Measurements from ENCODE around the gene DDB1.
"Not testable (repeated sequence)": the region's sequence is repeated elsewhere in the genome, so short reads cannot be mapped to it uniquely, and the experiment has no call there.

The DDB1 gene

GRCh38 chr11:61270354-61271076 is 62.4 kb downstream of the DDB1 start:
- DNase-seq (ENCODE audit: low spot score), result no peak

- DNase-seq (ENCODE audit: low spot score), result no peak
Observed at GRCh38 chr11:61268588-61269250, 64.2 kb downstream of the DDB1 start.

DNA sequence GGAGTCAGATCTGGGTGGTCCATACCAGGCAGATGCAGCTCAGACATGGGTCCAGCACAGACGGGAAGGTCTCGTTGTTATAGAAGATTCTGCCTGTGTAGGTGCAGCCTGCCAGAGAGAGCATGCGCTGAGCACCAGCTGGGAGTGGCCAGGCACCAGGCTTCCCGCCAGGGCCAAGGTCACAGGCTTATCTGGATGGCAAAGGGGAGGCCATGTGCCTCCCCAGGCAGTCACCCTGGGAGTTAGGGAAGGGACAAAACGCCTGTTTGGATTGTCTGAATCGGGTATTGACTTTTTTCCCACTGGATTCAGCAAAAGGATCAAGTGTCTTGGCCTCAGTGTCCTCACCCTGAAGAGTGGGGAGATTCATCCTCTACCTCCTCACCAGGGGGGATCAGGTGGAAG is 65.5 kb downstream of the DDB1 start:
- DNase-seq (ENCODE audit: low spot score), result no peak

DNA sequence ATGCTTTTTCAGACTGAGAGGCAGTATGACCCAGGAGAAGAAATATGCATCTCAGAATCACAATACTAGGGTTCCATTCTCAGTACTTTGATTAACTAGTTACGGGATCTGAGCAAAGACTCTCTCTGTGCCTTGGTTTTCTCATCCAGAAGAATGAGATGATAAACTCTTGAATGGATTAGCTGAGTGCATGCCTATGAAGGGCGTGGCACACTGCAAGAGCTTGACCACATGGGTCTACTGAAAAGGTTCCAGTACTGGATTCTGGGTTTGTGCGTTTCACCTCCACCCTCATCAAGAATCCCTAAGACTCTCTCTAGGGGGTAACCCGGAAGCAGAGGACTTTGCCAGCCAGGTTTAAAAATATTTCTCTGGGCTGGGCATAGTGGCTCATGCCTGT is 66.3 kb downstream of the DDB1 start:
- no peak for DNase-seq (ENCODE audit: low spot score)

GRCh38 chr11:61265357-61265756 is 67.5 kb downstream of the DDB1 start:
- DNase-seq (ENCODE audit: low spot score), result no peak

DNA sequence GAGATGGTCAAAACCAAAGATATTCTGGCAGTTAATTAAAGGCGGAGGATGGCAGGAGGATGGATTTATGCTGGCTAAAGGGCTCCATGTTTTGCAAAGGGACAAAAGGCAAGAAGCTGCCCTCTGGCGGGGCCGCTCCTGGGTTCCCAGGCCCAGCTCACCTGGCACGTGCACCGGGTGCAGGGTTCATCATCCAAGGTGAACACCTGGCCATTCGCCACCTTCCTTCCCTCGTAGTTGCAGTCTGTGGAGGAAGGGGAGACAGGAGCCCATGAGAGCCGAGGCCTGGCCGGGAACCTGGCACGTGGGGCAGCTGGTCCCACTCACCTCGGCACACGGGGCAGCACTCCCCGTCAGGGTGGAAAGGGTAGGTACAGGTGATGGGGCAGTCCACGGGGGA is 68.1 kb downstream of the DDB1 start:
- DNase-seq (ENCODE audit: low spot score), result no peak

- no peak for DNase-seq (ENCODE audit: low spot score)
Observed at GRCh38 chr11:61264371-61264770, 68.5 kb downstream of the DDB1 start.

- DNase-seq (ENCODE audit: low spot score), result no peak
Observed at GRCh38 chr11:61259363-61259762, 73.5 kb downstream of the DDB1 start.

DNA sequence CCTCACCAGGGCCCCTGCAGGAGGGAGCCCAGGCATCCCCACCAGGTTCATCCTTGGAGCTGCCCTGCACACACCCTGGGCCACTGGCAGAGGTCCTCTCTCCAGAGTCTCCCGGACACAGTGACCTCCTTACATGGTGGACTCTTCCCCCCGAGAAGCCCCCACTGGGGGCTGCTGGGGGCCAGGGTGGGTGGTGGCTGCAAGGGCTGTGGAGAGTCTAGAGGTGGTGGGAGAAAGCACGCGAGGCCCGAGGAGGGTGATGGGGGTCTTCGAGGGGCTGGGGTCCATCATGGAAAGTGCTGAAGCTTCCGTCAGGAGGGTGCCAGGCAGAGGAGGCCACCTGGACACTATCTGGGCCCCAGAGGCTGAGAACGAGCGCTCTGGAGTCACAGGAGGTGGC is 74.4 kb downstream of the DDB1 start:
- no peak for DNase-seq (ENCODE audit: low spot score)

- DNase-seq (ENCODE audit: low spot score), result no peak
Observed at GRCh38 chr11:61256710-61257482, 76.0 kb downstream of the DDB1 start.

GRCh38 chr11:61254403-61255025 is 78.4 kb downstream of the DDB1 start:
- peak; percentile 12 for DNase-seq (ENCODE audit: low spot score)

GRCh38 chr11:61252332-61252731 is 80.6 kb downstream of the DDB1 start:
- not testable (repeated sequence) for DNase-seq (ENCODE audit: low spot score)

DNA sequence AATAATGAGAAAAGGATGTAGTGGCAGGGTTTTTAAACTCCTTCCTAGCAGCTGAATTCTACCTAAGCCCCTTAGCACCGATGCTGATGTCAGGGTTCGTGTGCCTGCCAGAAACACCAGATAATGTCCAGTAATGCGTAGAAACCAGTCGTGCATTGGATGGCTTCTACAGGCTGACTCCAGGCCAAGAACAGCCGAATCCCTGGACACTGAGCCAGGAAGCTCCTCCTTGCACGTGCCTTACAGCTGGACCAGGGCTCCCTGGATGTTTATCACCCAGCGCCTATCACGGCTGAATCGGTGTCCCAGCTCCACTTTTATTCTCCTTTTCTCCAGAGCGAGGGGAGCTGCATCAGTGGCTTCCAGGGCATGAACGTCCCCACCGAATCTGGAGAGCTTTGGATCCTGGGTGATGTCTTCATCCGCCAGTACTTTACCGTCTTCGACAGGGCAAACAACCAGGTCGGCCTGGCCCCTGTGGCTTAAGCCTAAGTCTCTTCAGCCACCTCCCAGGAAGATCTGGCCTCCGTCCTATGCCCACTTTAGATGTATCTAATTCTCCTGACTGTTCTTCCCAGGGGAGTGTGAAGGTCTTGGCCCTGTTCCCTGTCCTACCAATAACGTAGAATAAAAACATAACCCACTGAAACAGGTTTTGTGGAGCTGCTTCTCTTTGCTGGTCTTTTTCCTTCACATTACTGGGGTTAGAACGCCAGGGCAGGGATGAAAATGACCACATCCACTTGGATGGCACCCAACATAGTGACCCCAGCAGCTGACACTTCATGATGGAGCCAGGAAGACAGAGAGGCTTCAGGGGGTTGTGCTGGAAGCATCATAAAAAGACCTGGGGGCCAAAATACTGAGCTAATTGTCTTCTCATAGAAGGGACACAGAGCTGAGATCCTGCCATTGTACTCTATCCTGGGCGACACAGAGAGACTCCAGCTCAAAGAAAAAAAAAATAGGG is 81.8 kb downstream of the DDB1 start:
- DNase-seq (ENCODE audit: low spot score), result not testable (repeated sequence)

Measured in putamen (tissue), 1 donor.